ENCODE data around the gene CDKN2B. TPM values are rescaled to one million over a fixed set of nuclear protein-coding genes. Genes with fewer than 3 reads are reported as not detected.

CDKN2B gene
- total and polyA plus RNA-seq, 2 of the 4 experiments (the other 2 are of a cell fraction): 3.6 to 8.2 TPM

DNA sequence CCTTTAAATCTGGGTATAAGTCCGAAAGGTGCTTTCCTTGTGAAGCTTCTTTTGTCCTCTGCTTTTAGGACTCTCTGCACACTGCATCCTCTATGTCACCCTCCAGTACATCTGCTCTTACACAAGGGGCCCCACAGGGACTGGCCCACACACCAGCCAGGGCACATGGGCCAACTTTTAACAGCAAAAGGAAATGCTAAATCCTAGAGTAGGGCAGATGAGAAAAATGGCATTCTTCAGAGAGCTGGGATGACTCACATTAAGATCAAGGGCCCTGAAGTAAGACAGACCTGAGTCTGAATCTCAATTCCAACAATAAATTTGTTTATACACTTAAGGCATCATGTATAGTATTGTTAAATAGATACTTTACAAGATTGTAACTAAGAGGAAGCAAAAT lies 40.3 kb upstream of the CDKN2B start:
- no peaks in the 10 kb centered on the region for H3K79me1 ChIP-seq (ENCODE audit: low read depth in 1 of 2, low read length in 2 of 2)
- WGBS, 2 experiments (ENCODE audit: extremely low coverage in 2 of 2, insufficient read length in 1 of 2): no CpG with 5 or more reads among the region's 1 CpG
- in situ Hi-C loops (cut with MboI; ENCODE audit: low sequenced_read_pairs): no loop called here
- dilution Hi-C loops (cut with HindIII; ENCODE audit: low sequenced_read_pairs, unreplicated experiment): no loop called here
- H2BK120ac ChIP-seq (ENCODE audit: low read depth, low read length): no peak overlapping the region
- no peak overlapping the region for H2BK5ac ChIP-seq (ENCODE audit: low read depth, low read length, poor library complexity, severe bottlenecking)
- H2AK9ac ChIP-seq (replicated peaks; ENCODE audit: low read depth, low read length, poor library complexity): no peak overlapping the region
- DNase-seq (peak; percentile 50), ATAC-seq (ENCODE audit: low read depth) (no peak)
- H3K27me3 ChIP-seq (ENCODE audit: control insufficient read depth, insufficient read depth, low read length): no peaks in the 10 kb centered on the region
- H3K36me3 ChIP-seq (ENCODE audit: control insufficient read depth, insufficient read depth, low read length): no peaks in the 10 kb centered on the region
- peaks cover 3% of the 10 kb centered on the region; the same call in 1 of the 2 replicates for H4K20me1 ChIP-seq (ENCODE audit: insufficient read depth, low read length)
- no peaks in the 10 kb centered on the region for H3K9me3 ChIP-seq (ENCODE audit: control insufficient read depth, insufficient read depth, low read length)
- no peak overlapping the region for H2AFZ ChIP-seq (replicated peaks; ENCODE audit: low read length, poor library complexity)
- peaks cover 2% of the 10 kb centered on the region for H3K4me1 ChIP-seq (ENCODE audit: control insufficient read depth, insufficient read depth, low read length)
- H3K9ac ChIP-seq (ENCODE audit: low read depth, low read length): no peak overlapping the region
- H3K4me3 ChIP-seq (ENCODE audit: insufficient read depth, low read depth, low read length): no peak overlapping the region
- H3K4me2 ChIP-seq (ENCODE audit: low read depth, low read length): no peak overlapping the region
- no peak overlapping the region for H4K91ac ChIP-seq (ENCODE audit: insufficient read depth, low read depth, low read length)
- H2AK5ac ChIP-seq (ENCODE audit: low read depth, low read length): no peak overlapping the region
- no peak overlapping the region for H2BK15ac ChIP-seq (ENCODE audit: low read depth, low read length)
- no peak overlapping the region for H2BK20ac ChIP-seq (ENCODE audit: low read depth, low read length)
- H3K56ac ChIP-seq (ENCODE audit: extremely low read depth, insufficient read depth, low read length): no peak overlapping the region
- H3K4ac ChIP-seq (ENCODE audit: low read depth, low read length): no peak overlapping the region
- intact Hi-C loops (cut with micrococcal nuclease): no loop called here
- no peak overlapping the region for H3K23ac ChIP-seq (ENCODE audit: low read depth, low read length)
- no peak overlapping the region for H3K27ac ChIP-seq (ENCODE audit: insufficient read depth, low read length)
- BruUV-seq (replicated peaks): no TSS peak
- ChIA-PET CTCF (interaction anchor here (1.0 to 1.4 kb wide), 2 partner anchors 70 to 190 kb away, joined by 3 to 5 read pairs; no protein-coding TSS in a partner anchor), POLR2A (ENCODE audit: unreplicated experiment) (no interaction called here)
- no peak overlapping the region for H3K18ac ChIP-seq (ENCODE audit: low read depth, low read length)
- no peak overlapping the region for H3K14ac ChIP-seq (replicated peaks; ENCODE audit: low read depth, low read length)
- no peak overlapping the region for H4K5ac ChIP-seq (ENCODE audit: low read depth, low read length)
- no peak for TF ChIP-seq FOS (IDR thresholded peaks at IDR 0.05; ENCODE audit: low read depth, low read length)
- no peak for TF ChIP-seq MAZ (IDR thresholded peaks at IDR 0.05; ENCODE audit: borderline replicate concordance, low read depth, low read length)
- TF ChIP-seq, protein P1, sequence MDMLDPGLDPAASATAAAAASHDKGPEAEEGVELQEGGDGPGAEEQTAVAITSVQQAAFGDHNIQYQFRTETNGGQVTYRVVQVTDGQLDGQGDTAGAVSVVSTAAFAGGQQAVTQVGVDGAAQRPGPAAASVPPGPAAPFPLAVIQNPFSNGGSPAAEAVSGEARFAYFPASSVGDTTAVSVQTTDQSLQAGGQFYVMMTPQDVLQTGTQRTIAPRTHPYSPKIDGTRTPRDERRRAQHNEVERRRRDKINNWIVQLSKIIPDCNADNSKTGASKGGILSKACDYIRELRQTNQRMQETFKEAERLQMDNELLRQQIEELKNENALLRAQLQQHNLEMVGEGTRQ (IDR thresholded peaks at IDR 0.05; ENCODE audit: low read depth, low read length): no peak
- H3K9me1 ChIP-seq (ENCODE audit: insufficient read depth, low read length): no peaks in the 10 kb centered on the region
- H4K8ac ChIP-seq (ENCODE audit: low read depth in 2 of 2, low read length in 2 of 2): no peak overlapping the region

Data from IMR-90 (cell line).